ENCODE data around the gene TMEM87B.
"Not testable (repeated sequence)": the region's sequence is repeated elsewhere in the genome, so short reads cannot be mapped to it uniquely, and the experiment has no call there.

Gene TMEM87B

DNA sequence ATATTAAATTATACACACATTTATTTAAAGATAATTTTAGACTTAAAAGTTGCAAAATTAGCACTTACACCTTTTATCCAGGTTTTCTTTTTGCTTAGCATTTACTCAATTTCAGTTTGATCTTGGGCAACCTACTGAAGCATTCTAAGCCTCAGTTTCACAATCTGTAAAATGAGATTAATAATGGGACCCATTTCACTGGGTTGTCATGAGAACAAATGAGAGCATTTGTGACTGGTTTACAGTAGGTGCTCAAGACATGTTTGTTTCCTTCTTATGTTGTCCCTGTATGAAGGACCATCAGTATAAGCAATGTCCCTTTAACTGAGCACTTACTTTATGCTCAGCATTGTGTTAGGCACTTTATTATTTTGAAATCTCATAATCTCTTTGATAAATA is 78.3 kb downstream of the TMEM87B start:
- no peak for DNase-seq (ENCODE audit: low read depth in 2 of 2)

DNA sequence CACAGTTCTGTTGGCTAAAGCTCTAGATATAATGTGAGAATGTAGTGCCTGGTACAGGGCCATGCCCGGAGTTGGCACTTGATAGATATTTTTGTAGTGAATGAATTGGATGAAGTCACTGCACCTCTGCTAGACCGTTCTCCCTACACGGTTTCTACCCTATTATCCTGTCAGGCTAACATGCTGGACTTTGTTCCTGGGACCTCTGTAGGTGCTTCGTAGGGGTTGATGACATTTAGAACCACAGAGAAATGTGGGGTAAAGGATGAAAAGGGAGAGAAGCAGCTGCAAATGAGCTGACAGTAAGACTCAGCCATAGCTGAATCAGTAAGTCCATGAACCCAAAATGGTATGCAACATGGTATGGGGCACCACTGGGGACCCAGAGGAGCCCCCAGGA is 79.1 kb downstream of the TMEM87B start:
- DNase-seq (ENCODE audit: low read depth in 2 of 2) = no peak

DNA sequence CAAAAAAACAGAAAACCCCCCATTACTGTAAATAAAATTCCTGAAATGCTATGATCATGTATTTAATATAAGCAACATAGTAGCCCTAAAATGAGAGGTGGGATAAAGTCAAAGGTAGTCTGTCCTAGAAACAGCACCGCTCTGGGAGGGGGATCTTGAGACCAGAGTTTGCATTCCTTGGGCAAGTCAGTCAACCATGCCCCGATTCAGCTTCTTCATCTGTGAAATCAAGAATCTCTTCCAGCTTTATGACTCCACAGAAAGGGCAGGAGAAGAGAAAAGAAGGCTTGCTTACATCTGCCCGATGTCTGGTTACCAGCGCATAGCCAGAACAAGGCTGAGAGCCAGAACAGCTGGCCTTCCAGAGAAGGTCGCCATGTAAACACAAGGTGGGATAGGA is 81.0 kb downstream of the TMEM87B start:
- DNase-seq (ENCODE audit: low read depth in 2 of 2) = no peak

DNA sequence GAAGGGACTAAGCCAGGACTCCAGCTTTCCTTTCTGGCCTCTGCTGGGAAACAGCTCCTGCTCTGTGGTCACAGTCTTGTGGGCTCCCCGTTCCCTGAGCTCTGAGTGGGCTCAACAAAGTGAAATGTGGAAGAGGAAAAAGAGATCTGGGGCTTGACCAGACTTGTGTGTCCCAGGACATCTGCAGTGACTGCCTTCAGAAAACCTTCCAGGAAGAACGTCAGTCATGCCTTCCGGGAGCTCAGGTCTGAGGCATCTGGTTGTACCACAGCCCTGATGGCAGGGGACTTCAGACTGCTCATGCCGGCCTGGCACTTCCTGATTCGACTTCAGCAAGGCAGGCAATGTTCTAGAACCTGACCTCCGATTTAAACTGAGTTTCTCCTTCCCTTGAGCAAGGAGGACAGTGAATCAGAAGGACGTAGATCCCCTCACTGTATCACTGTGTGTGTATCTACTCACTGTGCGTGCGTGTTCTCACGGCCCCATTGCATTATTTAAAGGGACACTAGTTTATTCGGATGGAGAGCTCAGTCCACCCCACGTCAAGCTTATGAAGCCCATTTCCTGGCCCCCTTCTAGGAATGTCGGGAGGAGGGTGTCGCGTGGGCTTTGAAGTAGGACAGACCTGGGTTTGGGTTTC is 82.6 kb downstream of the TMEM87B start:
- DNase-seq (ENCODE audit: low read depth in 2 of 2) = no peak

DNA sequence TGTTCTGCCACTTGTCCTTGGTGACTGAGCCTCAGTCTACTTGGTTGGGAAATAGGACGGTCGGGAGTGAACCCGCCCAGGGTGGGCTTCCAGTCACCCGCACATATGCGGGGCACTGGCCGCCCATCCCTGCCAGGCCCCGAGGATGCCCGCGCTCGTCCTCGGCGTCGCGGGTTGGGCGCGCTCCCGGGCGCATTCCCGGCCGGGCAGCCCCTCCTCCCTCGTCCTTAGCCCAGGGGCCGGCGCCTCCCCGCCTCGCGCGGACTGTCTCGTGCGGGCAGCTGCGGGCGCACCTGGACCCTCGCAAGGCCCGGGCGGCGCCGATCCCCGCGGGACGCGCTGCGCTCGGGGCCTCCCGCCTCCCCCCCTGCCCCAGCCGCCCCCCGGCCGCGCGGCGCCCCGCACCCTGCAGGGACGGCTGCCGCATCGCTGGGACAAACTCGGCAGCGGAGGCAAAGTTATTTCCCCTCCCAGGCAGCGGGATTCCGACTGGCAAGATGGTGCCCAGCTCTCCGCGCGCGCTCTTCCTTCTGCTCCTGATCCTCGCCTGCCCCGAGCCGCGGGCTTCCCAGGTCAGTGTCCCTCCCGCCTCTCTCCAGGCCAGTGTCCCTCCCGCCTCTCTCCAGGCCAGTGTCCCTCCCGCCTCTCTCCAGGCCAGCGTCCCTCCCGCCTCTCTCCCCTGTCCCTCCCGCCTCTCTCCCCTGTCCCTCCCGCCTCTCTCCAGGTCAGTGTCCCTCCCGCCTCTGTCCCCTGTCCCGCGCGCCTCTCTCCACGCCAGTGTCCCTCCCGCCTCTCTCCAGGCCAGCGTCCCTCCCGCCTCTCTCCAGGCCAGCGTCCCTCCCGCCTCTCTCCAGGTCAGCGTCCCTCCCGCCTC is 83.3 kb downstream of the TMEM87B start, which contains the start of gene FBLN7:
FBLN7 (plus strand) TSS at position 227 of the 874 bp plus-strand sequence; CDS start at position 498, 271 bp downstream.
- DNase-seq (ENCODE audit: low read depth in 2 of 2) = no peak

DNA sequence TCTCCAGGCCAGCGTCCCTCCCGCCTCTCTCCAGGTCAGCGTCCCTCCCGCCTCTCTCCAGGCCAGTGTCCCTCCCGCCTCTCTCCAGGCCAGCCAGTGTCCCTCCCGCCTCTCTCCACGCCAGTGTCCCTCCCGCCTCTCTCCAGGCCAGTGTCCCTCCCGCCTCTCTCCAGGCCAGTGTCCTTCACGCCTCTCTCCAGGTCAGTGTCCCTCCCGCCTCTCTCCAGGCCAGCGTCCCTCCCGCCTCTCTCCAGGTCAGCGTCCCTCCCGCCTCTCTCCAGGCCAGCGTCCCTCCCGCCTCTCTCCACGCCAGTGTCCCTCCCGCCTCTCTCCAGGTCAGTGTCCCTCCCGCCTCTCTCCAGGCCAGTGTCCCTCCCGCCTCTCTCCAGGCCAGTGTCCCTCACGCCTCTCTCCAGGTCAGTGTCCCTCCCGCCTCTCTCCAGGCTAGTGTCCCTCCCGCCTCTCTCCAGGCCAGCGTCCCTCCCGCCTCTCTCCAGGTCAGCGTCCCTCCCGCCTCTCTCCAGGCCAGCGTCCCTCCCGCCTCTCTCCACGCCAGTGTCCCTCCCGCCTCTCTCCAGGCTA is 84.1 kb downstream of the TMEM87B start:
- DNase-seq (ENCODE audit: low read depth in 2 of 2) = not testable (repeated sequence)

DNA sequence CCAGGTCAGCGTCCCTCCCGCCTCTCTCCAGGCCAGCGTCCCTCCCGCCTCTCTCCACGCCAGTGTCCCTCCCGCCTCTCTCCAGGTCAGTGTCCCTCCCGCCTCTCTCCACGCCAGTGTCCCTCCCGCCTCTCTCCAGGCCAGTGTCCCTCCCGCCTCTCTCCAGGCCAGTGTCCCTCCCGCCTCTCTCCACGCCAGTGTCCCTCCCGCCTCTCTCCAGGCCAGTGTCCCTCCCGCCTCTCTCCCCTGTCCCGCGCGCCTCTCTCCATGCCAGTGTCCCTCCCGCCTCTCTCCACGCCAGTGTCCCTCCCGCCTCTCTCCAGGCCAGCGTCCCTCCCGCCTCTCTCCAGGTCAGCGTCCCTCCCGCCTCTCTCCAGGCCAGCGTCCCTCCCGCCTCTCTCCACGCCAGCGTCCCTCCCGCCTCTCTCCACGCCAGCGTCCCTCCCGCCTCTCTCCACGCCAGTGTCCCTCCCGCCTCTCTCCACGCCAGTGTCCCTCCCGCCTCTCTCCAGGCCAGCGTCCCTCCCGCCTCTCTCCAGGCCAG is 84.7 kb downstream of the TMEM87B start:
- DNase-seq (ENCODE audit: low read depth in 2 of 2) = not testable (repeated sequence)

DNA sequence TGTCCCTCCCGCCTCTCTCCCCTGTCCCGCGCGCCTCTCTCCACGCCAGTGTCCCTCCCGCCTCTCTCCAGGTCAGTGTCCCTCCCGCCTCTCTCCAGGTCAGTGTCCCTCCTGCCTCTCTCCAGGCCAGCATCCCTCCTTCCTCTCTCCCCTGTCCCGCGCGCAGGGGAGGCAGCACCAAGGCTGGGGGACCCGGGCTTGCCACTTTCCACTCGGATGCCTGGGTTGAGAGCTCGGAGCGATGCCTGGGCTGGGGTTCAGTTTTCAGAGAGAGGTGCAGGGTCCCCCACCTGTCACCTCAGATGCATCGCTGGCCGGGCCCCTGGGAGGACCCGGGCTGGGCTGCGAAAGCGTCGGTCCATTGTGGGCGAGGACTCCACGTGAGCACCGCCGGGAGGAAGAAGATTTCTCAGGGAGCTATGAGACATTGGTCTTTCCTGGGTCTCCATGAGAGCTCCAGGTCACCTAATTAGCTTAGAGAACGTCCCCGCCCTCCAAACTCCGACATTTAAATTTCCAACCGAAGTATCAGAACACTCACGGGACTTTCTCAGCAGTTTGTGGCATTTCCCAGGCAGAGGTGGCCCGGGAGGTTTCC is 85.2 kb downstream of the TMEM87B start:
- DNase-seq (ENCODE audit: low read depth in 2 of 2) = no peak

DNA sequence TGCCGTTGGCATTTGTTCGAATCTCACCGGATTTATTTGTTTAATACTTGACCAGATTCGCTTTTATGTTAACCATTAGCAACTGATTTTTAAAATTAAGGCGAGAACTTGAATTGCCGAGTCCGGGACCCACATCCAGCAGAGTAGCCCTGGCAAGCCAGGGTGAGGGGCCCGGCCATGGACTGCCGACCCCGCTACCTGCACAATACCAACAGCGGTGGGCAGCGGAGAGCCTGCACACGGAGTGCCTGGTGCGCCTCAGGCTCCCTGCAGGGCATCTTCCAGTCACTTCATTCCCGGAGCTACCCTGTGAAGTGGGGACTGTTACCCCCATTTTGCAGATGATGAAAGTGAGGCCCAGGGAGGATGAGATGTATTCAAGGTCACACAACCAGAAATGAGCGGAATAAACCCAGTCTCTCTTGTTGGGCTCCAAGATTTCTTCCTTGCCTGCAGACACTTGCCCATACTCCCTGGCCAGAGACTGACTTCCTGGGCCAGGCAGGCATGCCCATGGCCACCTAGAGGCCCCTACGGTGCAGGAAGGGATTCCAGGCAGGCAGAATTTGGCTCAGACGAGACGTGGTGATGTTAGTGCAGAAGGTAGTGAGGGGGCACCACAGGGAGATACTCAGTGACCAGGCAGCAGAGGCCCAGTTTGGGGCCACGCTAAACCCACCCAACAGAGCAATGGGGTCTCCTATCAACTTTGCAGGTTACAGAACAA is 86.0 kb downstream of the TMEM87B start:
- DNase-seq (ENCODE audit: low read depth in 2 of 2) = no peak

DNA sequence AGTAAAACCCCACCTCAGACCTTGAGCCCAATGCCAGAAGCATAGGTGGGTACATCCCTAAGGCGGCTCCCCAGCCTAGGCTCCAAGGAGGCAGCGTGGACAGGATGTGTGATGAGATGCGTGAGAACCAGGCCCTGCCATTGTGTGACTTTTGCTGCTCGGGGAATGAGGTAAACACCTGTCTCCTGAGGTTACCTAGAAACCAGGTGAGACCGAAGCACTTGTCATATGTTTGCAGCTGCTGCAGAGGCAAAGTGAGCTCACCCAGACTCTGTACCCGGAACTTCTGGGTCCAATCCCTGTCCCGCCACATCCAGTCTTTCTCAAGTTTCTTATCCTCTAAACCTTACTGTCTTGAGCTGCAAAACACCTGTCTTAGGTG is 86.5 kb downstream of the TMEM87B start:
- DNase-seq (ENCODE audit: low read depth in 2 of 2) = no peak

DNA sequence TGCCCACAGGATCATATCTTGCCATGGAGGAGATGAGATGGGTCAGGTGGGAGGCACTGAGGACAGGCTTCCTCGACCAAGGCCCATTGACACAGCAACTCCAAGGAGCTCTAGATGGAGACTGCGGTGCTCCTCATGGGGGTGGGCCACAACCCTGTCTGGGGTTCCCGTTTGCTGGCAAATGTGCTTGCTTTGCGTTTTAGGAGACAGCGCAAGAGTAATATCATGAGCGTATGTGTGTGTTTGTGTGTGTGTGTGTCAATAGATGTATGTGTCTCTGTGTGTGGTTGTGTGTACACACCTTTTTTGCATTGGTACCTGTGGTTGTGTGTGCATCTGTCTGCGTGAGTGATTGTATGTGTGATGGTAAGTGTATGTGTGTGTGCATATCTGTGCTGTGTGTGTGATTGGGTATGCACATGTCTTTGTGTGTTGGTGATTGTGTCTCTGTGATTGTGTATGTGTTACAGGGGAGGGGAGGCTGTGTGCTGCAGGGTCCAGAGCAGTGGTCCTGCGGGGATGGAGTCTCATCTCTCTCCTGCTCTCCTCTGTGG is 87.5 kb downstream of the TMEM87B start:
- no peak for DNase-seq (ENCODE audit: low read depth in 2 of 2)

DNA sequence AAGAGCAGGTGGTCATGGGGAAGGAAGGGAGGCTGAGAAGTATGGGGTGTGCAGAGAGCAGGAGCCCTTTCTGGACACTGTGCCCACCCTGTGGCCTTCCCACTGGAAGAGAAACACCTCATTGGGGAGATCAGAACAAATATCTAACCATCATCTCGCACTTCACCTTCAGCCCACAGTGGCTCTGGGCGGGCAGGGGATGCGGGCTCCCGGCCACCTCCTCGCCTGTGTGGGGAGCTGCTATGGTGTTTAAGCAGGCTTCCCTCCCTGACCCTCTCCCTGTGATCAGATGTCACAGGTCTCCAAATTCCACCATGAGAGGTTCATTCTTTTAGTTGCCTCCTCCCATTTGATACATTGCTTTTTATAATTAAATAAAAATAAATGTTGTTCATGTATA is 88.1 kb downstream of the TMEM87B start:
- no peak for DNase-seq (ENCODE audit: low read depth in 2 of 2)

DNA sequence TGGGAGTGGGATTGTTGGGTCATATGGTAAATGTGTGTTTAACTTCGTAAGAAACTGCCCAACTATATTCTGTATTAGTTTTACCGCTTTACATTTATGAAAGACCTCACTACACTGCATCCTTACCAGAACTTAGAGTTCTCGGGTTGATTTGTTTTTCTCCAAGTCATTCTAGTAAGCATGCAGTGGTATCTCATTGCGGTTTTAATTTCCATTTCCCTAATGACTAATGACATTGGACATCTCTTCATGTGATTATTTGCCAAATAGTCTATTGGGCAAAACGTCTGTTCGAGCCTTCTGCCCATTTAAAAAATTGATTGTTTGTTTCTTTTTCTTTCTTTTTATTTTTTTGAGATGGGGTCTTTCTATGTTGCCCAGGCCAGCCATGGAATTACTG is 89.9 kb downstream of the TMEM87B start:
- DNase-seq (ENCODE audit: low read depth in 2 of 2) = no peak

DNA sequence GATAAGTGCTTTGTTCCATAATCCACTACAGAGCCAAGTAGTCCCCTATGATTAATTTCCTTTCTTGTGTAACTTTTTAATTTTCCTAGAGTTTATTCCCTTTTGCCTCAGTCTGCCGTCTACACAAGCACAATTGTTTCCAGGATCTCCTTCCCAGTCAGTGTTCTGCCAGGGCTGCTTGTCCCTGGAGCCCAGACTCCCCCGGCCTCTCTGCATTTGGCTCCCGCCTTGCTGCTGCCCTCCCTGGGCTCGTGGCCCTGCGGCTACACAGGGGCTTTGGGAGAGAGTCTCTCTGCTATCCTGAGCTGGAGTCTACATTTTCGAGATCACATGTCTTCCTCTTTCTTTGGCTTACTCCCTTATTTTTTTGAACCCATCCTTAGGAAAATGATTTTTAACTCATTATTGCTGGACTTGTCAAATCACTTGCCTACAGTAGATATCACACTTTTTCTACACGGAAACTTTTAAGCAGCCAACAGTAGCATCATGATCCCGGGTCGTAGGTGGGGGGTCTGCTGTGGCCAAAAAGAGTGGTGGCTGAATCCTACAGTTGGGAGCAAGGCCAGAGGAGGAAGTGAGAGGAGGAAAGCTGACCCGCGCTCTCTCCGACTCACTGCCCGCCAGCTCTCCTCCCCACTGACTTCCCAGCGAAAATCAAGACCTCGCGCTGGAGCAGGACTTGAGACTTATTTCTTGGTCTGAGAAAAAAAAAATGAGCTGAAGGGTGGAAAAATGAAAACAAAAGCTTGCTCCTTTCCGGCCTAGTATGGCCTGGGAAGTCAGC is 92.5 kb downstream of the TMEM87B start:
- no peak for DNase-seq (ENCODE audit: low read depth in 2 of 2)

DNA sequence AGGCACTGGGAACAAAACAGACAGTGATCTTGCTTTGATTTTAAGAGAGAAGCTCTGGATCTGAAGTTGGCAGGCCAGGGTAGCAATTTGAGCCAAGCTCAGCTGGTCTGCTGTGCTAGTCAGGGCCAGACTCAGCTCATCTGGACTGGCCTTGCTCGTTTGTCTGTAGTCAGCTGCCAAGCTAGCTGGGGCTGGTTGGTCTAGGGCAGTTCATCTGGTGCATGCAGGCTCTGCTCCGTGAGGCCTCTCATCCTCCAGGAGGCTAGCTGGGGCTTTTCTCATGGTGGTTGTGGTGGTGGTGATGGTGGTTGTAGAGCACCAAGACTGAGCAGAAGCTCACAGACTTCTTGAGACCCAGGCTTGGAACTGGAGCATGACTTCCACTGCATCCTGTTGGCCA is 93.4 kb downstream of the TMEM87B start:
- DNase-seq (ENCODE audit: low read depth in 2 of 2) = no peak

DNA sequence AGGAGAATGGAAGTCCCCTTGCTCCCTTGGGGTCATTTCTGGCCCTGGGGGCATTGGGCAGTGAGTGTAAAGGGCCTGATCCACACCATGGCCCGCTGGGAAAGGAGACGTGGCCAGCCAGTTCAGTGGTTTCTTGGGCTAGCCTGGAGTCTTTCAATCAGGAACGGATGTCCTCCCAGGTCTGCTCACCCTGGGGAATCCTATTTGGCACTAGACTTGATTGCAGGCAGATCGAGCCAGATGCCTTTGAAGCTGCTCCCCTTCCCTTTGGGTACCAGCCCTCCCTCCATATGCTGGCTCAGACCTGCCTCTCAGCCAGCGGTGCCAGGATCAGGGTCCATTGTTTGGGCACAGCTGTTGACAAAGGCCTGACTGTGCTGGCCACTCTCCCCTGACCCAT is 94.1 kb downstream of the TMEM87B start:
- no peak for DNase-seq (ENCODE audit: low read depth in 2 of 2)

DNA sequence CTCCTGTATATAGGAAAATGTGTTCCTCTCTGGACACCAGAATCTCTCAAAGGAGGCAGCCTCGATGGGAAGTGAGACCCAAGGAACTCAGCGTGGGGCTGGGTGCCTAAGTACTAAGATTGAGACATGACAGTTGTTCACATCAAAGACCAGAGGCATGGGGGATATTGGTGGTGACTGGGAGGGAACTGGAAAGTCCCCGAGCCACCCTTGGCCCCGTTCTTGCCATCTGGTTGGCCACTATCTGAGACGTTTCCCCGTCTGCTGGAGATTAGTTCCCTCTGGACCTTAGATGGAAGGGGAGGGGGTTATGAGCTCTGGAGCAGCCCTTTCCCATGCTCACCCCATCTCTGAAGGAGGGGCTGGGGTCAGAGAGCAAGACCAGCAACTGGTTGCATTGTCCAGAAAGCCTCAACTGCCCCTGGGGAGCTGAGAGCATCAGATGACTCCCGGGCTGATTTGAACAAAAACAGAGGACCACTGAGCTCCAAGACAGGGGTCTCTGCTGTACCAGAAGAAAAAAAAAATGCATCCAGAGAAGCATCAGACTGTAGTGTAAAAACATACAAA is 94.9 kb downstream of the TMEM87B start:
- DNase-seq (ENCODE audit: low read depth in 2 of 2) = no peak

DNA sequence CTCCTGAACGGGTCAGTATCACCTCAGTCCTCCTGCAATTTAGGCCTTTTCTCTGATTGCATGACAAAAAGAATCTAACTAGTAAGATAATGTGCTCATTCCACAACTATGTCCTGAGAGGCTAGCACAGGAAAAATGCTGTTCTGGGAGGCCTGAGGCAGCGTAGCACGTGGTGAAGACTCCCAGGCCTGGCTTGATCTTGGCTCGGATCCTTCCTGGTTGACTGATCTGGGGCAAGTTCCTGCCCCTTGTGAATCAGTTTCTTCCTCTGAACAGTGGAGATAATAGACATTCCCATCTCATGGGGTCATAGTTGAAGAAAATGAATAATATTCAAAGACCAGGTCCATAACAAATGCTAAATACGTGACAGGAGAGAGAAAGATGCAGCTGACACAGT is 95.4 kb downstream of the TMEM87B start:
- no peak for DNase-seq (ENCODE audit: low read depth in 2 of 2)

DNA sequence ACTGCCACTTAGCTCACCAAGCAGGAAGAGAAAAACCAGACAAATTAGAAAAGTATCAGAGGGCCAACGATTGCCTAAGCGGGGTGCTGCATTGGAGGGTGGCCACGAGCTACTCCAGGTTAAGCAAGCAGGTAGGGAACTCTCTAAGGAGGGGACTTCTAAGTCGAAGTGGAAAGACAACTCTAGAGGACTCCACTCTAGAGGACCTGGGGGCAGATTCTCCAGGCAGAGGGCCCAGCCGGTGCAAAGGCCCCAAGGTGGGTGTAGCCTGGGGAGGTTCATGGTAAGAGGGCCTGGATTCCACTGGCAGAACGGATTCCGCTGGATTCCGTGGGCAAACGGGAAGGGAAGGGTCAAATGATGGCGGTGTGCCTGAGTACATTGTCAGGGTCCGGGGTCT is 95.8 kb downstream of the TMEM87B start:
- no peak for DNase-seq (ENCODE audit: low read depth in 2 of 2)

DNA sequence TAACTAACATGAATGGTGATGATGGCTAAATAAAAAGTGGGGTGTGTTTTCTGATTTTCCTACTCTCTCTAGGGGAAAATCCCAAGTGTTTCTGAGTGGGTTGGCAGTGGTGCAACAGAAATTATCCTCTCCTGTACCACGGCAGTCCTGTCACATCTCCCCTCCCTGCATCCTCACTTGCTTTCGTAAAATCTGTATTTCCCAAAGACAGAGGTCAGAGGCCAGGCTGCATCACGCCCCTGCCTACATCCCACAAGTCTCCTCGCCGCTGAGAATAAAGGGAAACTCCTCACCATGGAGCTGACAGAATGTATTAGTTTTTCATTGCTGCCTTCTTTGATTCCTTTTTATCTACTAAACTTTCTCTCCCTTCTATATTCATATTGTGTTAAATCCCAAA is 96.2 kb downstream of the TMEM87B start:
- no peak for DNase-seq (ENCODE audit: low read depth in 2 of 2)
